Fibroblast of lung (primary cell): ENCODE data around the gene GLG1.
"Not testable (repeated sequence)": the region's sequence is repeated elsewhere in the genome, so short reads cannot be mapped to it uniquely, and the experiment has no call there.

ENCODE experiments used
- CTCF ChIP-seq, 2 donors: IDR thresholded peaks in 1 of 2; conservative IDR thresholded peaks in 1 of 2; 1 replicate in 1 of 2; 2 replicates in 1 of 2; pipeline ENCODE4 v1.5.1; 2011 to 2012; ENCODE audit warnings: low read length in 2 of 2, control low read depth in 1 of 2, inconsistent platforms in 1 of 2, low read depth in 1 of 2, mild to moderate bottlenecking in 1 of 2
- EZH2 ChIP-seq: IDR thresholded peaks from 2 replicates; pipeline ENCODE4 v1.5.1; 2012; ENCODE audit warnings: low read length, control low read depth, mild to moderate bottlenecking; ENCODE audit errors: missing control alignments

GRCh38 chr16:74398212-74398895 lies 208.6 kb downstream of the GLG1 start:
- not testable (repeated sequence) for TF ChIP-seq CTCF (conservative IDR thresholded peaks at IDR 0.05 in 1 of 2, IDR thresholded peaks at IDR 0.05 in 1 of 2; ENCODE audit: low read depth in 1 of 2, low read length in 2 of 2); EZH2
